Fibroblast of skin of scalp (primary cell): ENCODE data around the gene OR56B4. TPM values are rescaled to one million over a fixed set of nuclear protein-coding genes. Genes with fewer than 3 reads are reported as not detected.
"Not testable (repeated sequence)": the region's sequence is repeated elsewhere in the genome, so short reads cannot be mapped to it uniquely, and the experiment has no call there.

ENCODE experiments used
- DNase-seq: peaks from one replicate; pipeline ENCODE4 v3.0.0-alpha.2; 2013
- polyA plus RNA-seq, 2 experiments: library from polyadenylated mRNA; unstranded; fragments of 120-200 nt; gene quantifications; one replicate each; pipeline ENCODE4 v1.2.1, GENCODE V29; 2013; ENCODE audit not compliant: insufficient read length in 2 of 2

OR56B4 gene, protein sequence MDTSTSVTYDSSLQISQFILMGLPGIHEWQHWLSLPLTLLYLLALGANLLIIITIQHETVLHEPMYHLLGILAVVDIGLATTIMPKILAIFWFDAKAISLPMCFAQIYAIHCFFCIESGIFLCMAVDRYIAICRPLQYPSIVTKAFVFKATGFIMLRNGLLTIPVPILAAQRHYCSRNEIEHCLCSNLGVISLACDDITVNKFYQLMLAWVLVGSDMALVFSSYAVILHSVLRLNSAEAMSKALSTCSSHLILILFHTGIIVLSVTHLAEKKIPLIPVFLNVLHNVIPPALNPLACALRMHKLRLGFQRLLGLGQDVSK
- polyA plus RNA-seq (2013, experiment 1 of 2; ENCODE audit: insufficient read length): not detected
- not detected for polyA plus RNA-seq (2013, experiment 2 of 2; ENCODE audit: insufficient read length)

DNA sequence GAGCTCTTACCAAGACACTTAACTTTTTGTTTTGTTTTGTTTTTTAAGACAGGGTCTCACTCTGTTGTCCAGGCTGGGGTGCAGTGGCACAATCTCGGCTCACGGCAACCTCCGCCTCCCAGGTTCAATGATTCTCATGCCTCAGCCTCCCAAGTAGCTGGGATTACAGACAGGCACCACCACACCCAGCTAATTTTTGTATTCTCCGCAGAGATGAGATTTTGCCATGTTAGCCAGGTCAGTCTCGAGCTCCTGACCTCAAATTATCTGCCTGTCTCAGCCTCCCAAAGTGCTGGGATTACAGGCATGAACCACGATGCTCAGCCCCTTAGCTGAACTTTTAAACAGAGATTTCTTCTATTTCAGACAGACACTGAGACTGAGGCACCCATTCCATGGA lies at the start of gene OR56B4:
TSS of gene OR56B4 (plus strand) at position 301 of the 400 bp plus-strand sequence. CDS start at position 396, 95 bp downstream.
- not testable (repeated sequence) for DNase-seq

DNA sequence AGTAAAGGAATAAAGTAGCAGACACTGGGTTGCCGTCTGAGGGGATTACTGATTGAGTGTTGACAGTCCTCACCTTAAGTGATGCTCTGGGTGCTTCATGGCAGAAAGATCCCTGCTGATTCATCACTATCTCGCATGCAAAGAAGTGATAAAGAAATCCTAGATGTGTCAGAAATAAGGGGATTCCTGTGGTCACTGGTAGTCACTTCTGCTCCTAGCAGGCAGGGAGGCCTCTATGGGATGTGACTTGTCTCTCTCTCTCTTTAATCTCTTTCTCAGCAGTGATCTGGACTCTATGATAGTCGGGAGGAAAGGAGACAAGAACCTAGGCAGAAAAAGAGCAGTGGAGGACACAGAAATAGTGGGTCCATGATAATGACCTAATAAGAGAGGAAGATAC lies 46.0 kb upstream of the OR56B4 start:
- no peak for DNase-seq

DNA sequence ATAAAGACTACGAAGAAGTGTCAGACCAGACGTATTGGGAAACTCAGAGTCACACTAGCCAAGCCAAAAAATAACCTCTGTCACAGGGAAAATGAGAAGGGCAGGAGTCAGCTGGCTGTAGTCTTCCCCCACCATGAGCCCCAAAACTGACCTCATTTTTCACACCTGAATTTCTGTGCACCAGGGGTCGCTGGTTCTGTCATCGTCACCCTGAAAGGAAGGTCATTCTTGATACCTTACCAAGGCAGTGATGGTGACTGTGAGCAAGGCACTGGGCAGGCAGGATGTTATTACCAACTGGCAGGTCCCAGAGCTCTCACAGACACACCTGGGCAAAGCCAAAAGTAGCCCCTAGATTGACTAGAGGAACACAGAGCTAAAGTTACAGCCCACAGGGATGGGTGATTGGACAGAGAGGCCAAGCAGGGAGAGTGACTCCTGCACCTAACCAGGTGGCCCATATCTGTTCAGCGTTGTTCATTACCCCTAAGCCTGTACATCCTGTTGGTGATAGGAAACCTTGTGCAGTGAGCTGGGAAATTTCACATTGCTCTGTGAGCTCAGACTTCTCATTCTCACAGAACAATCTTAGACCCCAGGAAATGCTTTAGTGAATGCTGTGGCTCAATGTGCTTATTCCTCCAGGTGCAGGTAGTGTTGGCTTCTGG lies 44.7 kb upstream of the OR56B4 start:
- no peak for DNase-seq

DNA sequence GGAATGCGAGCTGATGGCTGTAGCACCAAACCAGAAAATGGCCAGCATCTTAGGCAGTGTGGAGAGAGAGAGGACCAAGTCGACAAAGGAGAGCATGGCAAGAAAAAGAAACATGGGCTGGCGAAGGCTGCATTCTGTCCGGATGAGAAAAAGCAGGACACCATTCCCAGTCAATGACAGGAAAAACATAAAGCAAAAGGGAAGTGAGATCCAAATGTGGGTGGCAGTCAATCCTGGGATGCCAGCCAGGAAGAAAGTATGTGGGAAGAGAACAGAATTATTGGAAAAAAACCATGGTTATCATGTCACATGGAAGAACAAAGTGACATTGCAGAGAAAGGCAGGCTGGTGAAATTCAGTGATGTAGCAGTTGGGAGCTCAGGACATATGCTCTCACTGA lies 40.0 kb upstream of the OR56B4 start:
- DNase-seq: no peak

DNA sequence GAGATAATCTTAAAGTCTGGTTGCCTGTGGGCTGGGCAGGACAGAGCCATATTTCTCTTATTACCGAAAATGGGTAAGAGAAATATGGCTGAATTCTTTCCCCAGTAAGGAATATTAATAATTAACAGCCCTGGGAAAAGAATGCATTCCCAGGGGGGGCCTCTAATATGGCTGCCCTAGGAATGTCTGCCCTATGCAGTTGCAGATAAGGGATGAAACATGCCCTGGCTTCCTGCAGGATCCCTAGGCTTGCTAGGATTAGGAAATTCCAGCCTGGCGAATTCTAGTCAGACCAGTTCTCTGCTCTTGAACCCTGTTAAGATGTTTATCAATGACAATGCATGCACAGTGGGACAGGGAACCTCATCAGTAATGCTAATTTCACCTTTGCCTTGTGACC lies 31.0 kb upstream of the OR56B4 start:
- not testable (repeated sequence) for DNase-seq

DNA sequence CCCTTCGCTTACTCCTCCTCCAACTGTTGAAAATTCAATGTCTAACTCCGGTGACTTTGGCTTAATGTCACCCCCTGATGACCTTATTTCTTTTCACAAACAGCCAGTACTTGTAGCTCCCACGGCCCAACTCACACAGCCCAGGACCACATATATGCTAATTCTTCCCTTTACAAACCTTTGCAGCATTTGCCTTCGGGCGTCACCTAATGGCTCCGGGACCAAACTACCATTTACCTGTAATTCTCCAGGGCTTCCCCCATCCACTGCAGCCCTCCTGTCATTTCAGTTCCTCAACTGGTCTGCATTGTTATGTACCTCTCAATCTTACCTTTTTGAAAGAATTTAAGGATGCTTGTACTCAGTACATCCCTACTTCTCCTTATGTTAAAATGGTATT lies 29.8 kb upstream of the OR56B4 start:
- DNase-seq: no peak

DNA sequence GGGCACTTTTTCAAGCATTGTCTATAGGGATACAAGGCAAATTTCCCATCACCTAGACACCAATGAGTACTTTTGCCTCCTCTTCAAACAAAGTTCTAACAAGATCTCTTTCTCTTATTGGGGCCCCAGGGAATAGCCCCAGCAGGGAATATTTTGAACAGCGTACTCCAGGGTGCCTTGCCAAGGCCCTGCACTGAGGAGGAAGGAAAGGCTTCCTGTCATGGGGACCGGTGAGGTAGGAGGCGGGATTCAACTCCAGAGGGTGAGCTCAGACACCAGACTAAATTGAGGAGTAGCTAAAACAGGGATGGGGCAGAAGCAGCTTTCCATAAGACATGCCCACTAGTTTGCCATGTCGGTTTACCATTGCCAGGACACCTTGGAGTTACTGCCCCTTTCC lies 28.0 kb upstream of the OR56B4 start:
- no peak for DNase-seq

DNA sequence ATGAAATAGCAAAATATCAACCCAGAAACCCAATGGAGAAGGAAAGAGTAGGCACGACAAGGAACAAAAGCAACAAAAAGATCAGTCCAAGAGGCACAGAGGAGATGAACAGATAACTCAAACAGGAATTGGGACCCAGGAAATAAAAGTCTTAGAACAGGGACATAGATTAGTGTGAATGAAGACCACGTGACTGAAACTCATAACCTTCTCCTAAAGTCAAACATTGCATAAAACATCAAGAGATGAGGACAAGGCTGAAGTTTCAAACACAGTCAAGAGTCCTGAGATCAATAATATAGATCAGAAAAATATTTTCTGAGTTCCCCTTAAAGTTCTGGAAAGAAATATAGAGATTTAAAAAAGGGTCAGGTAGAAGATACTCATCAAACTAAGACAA lies 24.4 kb upstream of the OR56B4 start:
- no peak for DNase-seq

DNA sequence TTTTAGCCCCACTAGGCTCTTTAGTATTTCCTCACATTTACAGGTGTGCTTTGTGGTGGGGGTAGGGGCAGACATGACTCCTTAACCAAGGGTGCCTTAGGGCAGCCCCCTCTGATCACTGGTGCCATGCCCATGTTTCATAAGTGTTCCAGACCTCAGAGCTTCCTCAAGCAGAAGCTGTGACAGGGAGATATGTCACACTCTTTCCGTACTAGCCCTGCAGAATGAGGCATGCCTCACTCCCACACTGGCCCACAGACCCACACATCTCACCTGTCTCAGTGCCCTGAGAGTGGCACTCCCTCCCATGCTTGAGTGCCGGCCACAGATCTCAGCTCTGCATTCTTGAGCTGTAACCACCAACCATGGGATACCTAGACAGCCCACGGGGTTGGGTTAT lies 22.9 kb upstream of the OR56B4 start:
- DNase-seq: no peak

DNA sequence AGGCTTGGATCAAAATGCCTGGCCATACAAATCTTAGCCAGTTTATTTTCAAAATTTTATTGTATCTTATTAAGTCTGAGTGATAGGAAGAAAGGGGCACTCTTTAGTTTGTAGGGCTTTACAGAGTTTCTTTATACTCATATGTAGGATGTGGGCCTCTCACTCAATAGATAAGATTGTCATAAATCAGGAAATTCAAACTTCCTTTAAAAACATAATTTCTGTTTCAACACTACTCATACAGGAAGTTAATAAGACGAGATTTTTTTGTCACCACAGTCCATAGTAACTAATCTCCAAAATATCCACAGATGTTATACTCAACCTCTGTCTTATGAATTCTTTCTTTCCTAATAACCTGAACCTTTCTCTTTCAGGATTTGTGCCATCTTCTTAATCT lies 13.3 kb upstream of the OR56B4 start:
- no peak for DNase-seq

DNA sequence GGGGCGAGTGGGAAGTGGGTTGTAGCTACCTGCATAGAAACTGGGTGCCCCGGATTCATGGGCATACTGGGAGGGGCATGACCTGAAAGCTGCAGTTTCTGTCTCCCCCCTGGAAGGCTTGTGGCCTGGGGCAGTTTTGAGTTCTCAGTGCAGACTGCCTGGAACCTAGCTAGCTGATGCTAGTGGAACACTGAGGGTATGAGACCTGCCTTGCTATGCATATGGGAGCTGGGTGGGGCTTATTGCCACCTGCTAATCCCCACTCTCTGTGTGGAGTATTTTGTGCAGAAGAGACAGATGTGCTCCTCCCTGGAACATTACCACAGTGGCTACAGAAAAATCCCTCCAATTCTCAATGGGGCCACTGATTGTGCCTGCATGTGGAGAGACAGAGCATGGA lies 11.7 kb upstream of the OR56B4 start:
- DNase-seq: no peak

DNA sequence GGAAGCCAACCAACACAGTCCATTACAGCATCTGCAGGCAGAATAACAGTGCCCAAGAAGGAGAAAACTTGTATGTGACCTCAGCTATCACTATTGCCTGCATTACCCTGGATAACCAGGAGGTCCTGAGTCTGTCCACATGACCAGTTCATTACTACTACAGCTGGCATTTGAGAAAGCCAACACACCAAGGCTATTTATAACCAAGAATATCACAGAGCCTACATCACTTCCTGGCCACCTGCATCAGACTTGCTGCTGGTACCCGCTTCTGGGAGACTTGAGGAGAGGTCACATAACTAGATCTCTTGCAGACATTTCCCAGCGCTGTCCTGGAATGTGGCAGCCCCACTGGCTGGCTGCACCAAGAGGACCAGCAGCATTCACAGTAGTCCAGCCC lies 11.1 kb upstream of the OR56B4 start:
- DNase-seq: no peak

DNA sequence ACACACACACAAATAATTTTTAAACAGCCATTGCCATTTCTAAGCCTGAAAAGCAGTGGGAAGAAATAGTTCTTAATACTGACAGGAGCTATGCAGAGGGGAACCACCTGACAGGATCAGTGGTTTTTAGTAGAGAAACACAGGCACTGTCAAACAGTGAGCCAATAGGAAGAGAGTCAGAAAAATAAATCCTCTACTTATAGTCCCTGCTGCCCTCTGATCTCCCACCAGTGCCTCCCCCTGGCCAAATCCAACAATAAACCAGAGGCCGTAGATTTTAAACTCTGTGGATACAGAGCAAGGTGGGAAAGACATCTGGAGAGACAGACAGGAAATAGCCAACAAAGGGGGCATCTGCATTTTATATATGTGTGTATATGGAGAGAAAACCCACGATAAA lies 7.9 kb upstream of the OR56B4 start:
- no peak for DNase-seq

DNA sequence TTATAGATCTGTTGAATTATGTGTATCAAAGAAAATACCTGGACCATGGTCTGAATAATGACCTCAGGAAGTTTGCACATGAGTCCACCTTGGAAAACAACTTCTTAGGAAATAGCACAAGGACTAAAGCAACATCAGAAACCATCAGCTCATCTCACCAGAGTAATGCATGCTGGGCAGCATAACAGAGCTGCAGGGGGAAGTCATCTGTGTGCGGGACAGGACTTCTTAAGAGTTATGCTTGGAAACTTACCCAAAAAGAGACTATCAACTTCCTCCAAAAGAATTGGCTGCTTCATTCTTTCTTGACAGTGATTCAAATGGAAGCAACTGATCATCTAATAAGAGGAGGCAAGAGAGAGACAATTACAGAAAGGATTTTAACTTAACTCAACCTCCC lies 2.5 kb downstream of the OR56B4 start:
- no peak for DNase-seq

DNA sequence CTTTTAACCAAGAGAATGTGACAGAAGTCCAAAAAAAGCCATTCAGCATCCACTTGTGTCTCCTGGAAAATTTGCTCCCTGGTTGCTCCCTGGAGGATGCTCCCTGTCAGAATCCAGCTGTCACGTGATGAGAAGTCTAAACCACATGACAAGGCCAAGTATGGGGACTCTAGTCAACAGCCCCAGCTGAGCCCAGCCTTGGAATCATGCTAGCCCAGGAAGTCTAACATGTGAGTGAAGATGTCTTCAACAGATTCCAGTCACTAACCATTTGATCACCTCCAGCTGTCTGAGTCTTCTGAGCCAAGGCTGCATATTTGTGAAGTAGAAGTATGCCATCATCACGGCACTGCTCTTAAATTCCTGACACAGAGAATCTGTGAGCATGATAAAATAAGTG lies 4.2 kb downstream of the OR56B4 start:
- DNase-seq: no peak

DNA sequence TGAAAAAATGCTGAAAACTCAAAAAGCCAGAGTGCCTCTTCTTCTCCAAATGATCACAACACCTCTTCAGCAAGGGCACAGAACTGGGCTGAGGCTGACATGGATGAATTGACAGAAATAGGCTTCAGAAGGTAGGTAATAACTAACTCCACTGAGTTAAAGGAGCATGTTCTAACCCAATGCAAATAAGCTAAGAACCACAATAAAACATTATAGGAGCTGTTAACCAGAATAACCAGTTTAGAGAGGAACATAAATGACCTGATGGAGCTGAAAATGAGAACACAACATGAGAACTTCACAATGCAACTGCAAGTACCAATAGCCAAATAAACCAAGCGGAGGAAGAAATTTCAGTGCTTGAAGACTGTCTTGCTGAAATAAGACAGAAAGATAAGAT lies 9.2 kb downstream of the OR56B4 start:
- DNase-seq: no peak

DNA sequence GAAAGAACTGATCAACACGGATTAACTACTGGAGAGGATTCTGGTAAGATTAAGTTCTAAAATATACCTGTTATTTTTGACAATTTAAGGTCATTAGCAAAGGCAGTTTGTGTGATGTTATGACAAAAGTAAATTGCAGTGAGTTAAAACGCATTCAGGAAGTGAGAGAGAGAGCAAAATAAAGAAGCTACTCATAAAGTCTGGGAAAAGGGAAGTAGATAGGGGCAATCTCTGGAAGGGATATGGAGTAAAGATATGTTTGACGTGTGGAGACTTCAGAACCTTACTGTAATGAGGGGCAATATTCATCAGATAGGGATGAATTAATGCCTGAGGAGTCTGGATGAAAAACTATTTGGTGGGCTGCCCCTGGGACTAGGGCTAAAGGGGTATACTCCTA lies 16.8 kb downstream of the OR56B4 start:
- no peak for DNase-seq

DNA sequence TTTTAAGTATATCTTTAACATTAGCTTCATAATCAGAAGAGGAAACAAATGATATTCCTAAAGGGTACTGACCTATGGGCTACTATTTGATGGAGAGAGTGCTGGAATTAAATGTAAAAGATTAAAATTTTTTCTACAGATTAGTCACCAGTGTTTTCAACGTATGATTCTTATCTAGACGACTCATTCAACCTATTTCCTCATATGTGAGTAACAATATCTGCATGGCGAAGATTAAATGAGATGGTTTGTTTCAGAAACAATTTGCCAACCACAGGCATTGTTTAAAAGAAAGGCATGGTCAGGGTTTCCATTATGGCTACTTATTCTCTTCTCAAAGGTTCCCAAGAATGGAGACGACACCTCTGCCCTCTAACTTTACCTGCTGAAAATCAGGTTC lies 20.4 kb downstream of the OR56B4 start:
- no peak for DNase-seq

DNA sequence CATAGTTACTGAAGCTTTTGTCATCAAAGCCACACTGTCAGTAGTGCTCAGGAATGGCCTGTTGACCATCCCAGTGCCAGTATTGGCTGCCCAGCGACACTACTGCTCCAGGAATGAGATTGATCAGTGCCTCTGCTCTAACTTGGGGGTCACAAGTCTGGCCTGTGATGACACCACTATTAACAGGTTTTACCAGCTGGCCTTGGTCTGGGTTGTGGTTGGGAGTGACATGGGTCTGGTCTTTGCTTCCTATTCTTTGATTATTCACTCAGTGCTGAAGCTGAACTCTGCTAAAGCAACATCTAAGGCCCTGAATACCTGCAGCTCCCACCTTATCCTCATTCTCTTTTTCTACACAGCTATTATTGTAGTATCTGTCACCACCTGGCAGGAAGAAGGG lies 21.5 kb downstream of the OR56B4 start:
- DNase-seq: no peak

DNA sequence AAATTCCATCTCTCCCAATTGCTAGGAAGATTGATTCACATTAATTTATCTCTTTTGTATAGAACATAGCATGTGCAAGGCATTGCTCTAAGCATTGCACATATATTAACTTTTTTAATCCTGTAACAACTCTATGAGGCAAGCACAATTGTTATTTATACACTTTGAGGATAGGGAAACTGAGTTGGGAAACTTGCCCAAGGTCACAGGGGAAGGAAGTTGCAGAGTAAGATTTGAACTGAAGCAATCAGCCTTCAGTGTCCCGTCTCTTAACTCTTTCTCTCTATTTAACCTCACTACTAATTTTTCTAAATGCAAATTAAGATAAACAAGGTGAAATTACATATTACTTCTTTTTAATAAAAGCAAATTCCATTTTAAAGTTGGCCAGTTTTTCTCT lies 22.2 kb downstream of the OR56B4 start:
- DNase-seq: no peak

DNA sequence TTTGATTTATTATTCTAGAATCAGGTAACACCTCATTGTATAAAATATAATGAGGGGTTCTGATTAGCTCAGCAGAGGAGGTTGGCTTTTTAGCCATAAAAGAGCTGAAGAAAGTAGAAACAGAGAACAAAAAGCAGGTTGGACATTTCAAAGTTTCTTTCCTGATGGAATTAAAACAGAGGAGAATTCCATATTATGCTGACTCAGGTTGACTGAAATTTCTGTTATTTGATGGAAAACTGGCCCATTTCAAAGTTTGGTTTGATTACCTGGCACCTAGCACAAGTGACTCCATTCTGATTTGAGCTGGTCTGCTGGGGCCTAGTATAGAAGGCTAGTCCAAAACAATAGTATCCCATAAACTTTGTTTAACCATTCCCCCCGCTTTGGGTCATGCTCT lies 24.9 kb downstream of the OR56B4 start:
- no peak for DNase-seq

DNA sequence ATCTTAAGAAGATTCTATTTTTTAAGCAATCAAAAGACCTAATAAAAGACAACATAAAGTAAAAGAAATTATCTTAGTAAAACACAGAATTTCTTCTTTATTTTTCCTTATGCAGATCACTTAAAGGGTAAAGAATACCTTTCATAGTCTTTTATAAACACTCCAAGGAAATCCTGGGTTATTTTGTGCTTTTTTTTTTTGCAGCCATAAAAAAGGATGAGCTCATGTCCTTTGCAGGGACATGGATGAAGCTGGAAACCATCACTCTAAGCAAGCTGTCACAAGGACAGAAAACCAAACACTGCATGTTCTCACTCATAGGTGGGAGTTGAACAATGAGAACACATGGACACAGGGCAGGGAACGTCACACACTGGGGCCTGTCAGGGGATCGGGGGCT lies 28.5 kb downstream of the OR56B4 start:
- DNase-seq: not testable (repeated sequence)

DNA sequence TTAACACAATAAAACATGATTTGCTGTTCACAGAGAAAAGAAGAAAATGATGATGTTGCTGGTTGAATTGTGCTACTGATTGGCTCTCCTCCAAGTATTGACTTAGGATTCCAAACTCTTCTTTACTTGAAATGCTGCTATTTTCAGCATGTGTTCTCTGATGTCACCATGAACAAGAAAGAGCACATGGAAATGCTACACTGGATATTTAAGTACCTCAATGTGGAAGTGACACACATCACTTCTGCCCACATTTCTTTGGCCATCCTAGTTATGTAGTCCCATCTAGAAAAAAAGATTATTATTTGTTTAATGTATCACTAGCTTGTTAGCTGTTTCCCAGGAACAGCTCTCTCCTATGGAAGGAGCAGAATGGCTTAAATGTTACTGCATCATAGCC lies 35.5 kb downstream of the OR56B4 start:
- DNase-seq: no peak

DNA sequence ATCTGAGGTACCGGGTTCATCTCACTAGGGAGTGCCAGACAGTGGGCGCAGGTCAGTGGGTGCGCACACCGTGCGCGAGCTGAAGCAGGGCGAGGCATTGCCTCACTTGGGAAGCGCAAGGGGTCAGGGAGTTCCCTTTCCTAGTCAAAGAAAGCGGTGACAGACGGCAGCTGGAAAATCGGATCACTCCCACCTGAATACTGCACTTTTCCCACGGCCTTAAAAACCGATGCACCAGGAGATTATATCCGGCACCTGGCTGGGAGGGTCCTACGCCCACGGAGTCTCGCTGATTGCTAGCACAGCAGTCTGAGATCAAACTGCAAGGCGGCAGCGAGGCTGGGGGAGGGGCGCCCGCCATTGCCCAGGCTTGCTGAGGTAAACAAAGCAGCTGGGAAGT lies 36.3 kb downstream of the OR56B4 start:
- DNase-seq: not testable (repeated sequence)
